Measurements from ENCODE around the gene CDH13. TPM values are rescaled to one million over a fixed set of nuclear protein-coding genes. Genes with fewer than 3 reads are reported as not detected.
A peak's percentile ranks its signal among the peaks of the same experiment; 100 is the strongest.

CDH13 gene
- polyA plus RNA-seq, 1 experiment = 113 TPM

DNA sequence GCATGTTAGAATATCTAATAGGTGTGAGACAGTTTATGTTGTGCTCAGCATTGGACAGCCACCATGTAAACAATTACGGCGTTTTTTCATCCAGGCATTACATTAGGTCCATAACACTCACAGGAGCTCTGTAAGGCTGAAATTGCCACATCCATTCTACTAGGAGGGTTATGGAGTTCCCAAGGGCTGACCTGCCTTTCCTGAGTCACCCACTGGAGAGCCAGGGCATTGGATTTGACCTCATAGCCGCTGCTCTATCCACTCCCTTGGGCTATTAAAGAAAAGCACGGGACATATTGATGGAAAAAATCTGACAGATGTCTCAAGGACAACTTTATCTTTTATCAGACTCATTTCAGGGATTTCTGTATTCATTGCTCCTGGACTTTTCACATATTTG lies 874.7 kb downstream of the CDH13 start:
- H3K36me3 ChIP-seq (ENCODE audit: control insufficient read depth, insufficient read depth, low read length) = no peaks in the 10 kb centered on the region
- ChIA-PET CTCF (no interaction called here), POLR2A (no interaction called here)
- H3K4me3 ChIP-seq (ENCODE audit: low read depth, low read length) = no peak overlapping the region
- TF ChIP-seq, protein P1, sequence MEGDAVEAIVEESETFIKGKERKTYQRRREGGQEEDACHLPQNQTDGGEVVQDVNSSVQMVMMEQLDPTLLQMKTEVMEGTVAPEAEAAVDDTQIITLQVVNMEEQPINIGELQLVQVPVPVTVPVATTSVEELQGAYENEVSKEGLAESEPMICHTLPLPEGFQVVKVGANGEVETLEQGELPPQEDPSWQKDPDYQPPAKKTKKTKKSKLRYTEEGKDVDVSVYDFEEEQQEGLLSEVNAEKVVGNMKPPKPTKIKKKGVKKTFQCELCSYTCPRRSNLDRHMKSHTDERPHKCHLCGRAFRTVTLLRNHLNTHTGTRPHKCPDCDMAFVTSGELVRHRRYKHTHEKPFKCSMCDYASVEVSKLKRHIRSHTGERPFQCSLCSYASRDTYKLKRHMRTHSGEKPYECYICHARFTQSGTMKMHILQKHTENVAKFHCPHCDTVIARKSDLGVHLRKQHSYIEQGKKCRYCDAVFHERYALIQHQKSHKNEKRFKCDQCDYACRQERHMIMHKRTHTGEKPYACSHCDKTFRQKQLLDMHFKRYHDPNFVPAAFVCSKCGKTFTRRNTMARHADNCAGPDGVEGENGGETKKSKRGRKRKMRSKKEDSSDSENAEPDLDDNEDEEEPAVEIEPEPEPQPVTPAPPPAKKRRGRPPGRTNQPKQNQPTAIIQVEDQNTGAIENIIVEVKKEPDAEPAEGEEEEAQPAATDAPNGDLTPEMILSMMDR (IDR thresholded peaks at IDR 0.05; ENCODE audit: insufficient read depth, low read depth, low read length) = no peak
- no peaks in the 10 kb centered on the region for H3K27me3 ChIP-seq (ENCODE audit: control insufficient read depth, insufficient read depth, low read length)
- DNase-seq (ENCODE audit: low read depth) = no peak

- POLR2A ChIA-PET = no interaction called here
- Histone ChIP-seq H3K36me3 (ENCODE audit: control insufficient read depth, insufficient read depth, low read length) (no peaks in the 10 kb centered on the region), H3K27me3 (ENCODE audit: control insufficient read depth, insufficient read depth, low read length) (no peaks in the 10 kb centered on the region), H3K4me3 (ENCODE audit: low read depth, low read length) (no peak overlapping the region)
- CTCF ChIA-PET = no interaction called here
- no peak for DNase-seq (ENCODE audit: low read depth)
- TF ChIP-seq, protein P1 (IDR thresholded peaks at IDR 0.05; ENCODE audit: insufficient read depth, low read depth, low read length) = no peak
Measured at GRCh38 chr16:83508295-83508694, 881.5 kb downstream of the CDH13 start.

DNA sequence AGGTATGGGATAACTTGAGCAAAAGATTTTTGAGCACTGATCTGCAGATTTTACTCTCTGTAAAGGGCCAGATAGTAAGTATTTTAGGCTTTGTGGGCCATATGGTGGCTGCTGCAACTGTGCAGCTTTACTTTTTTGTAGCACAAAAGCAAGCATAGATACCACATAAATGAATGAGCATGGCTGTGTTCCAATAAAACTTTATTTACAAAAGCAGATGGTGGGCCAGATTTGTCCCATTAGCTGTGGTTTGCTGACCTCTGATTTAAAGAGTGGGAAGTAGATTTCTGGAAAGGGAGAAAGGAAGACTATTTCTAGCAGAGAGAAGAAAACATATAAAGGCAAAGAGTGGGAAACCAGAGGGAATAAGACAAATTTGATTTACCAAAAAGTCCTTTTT lies 882.5 kb downstream of the CDH13 start:
- Histone ChIP-seq H3K27me3 (ENCODE audit: control insufficient read depth, insufficient read depth, low read length) (no peaks in the 10 kb centered on the region), H3K4me3 (ENCODE audit: low read depth, low read length) (no peak overlapping the region), H3K36me3 (ENCODE audit: control insufficient read depth, insufficient read depth, low read length) (no peaks in the 10 kb centered on the region)
- ChIA-PET CTCF (no interaction called here), POLR2A (no interaction called here)
- DNase-seq (ENCODE audit: low read depth) = no peak
- TF ChIP-seq, protein P1 (IDR thresholded peaks at IDR 0.05; ENCODE audit: insufficient read depth, low read depth, low read length) = no peak

DNA sequence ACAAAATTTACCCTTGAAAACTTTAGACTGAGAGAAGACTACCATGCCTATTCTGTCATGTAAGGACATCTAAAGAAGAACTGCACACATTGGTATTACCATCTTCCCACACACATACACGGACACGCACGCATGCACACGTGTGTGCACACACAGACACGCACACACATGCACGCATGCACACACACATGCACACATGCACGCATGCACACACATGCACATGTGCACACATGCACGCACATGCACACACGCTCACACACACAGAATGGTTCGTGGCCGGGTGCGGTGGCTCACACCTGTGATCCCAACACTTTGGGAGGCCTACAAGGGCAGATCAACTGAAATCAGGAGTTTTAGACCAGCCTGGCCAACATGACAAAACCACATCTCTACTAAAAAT lies 884.1 kb downstream of the CDH13 start:
- H3K4me3 ChIP-seq (ENCODE audit: low read depth, low read length) = no peak overlapping the region
- no peaks in the 10 kb centered on the region for H3K27me3 ChIP-seq (ENCODE audit: control insufficient read depth, insufficient read depth, low read length)
- ChIA-PET CTCF (no interaction called here), POLR2A (no interaction called here)
- TF ChIP-seq, protein P1 (IDR thresholded peaks at IDR 0.05; ENCODE audit: insufficient read depth, low read depth, low read length) = no peak
- H3K36me3 ChIP-seq (ENCODE audit: control insufficient read depth, insufficient read depth, low read length) = no peaks in the 10 kb centered on the region
- no peak for DNase-seq (ENCODE audit: low read depth)

DNA sequence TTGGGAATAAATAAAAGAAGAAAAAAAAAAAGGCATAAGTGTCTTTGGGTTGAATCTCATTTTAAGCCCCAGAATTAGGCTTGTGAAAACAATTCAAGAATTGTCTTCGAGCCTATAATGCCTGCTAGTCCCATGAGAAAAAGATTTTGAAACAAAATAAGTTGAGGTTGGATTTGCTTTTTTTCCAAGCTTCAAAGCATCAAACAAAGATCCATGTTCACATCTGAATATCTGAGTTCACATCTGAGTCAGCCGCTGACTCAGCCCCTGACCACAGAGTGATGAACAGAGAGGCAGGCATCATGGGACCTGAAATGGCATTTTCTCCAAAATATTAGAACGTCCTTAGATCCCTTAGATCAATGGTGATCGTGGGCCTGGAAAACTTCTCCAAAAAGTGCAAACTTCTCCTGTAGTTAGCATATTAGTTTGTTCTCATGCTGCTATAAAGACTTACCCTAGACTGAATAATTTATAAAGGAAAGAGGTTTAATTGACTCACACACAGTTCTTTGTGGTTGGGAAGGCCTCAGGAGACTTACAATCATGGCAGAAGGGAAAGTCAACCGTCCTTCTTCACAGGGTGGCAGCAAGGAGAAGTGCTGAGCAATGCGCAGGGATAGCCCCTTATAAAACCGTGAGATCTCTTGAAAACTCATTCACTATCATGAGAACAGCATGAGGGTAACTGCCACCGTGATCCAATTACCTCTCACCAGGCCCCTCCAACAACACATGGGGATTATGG lies 886.4 kb downstream of the CDH13 start:
- CTCF ChIA-PET = no interaction called here
- TF ChIP-seq, protein P1 (IDR thresholded peaks at IDR 0.05; ENCODE audit: insufficient read depth, low read depth, low read length) = no peak
- Histone ChIP-seq H3K36me3 (ENCODE audit: control insufficient read depth, insufficient read depth, low read length) (no peaks in the 10 kb centered on the region), H3K27me3 (ENCODE audit: control insufficient read depth, insufficient read depth, low read length) (no peaks in the 10 kb centered on the region), H3K4me3 (ENCODE audit: low read depth, low read length) (no peak overlapping the region)
- POLR2A ChIA-PET = no interaction called here
- peak; percentile 25 for DNase-seq (ENCODE audit: low read depth)
